ENCODE data around the gene PWWP2B. TPM values are rescaled to one million over a fixed set of nuclear protein-coding genes. Genes with fewer than 3 reads are reported as not detected.
"Not testable (repeated sequence)": the region's sequence is repeated elsewhere in the genome, so short reads cannot be mapped to it uniquely, and the experiment has no call there.

PWWP2B gene
- total RNA-seq, 2 donors from 2014 or later = 1.5 to 3.1 TPM

- Mint-ChIP-seq H3K4me3 (no peak overlapping the region), H3K36me3 (ENCODE audit: low read depth) (peaks cover under 1% of the 10 kb centered on the region), H3K9me3 (no peaks in the 10 kb centered on the region), H3K4me1 (no peaks in the 10 kb centered on the region), H3K27me3 (no peaks in the 10 kb centered on the region), H3K27ac (no peak overlapping the region)
- ATAC-seq (replicated peaks) = no peak
Measured at GRCh38 chr10:132382231-132382922, 14.6 kb upstream of the PWWP2B start.

- H3K9me3 Mint-ChIP-seq = no peaks in the 10 kb centered on the region
- H3K4me3 Mint-ChIP-seq = no peak overlapping the region
- no peaks in the 10 kb centered on the region for H3K4me1 Mint-ChIP-seq
- no peaks in the 10 kb centered on the region for H3K27me3 Mint-ChIP-seq
- H3K27ac Mint-ChIP-seq = no peak overlapping the region
- ATAC-seq (replicated peaks) = no peak
- H3K36me3 Mint-ChIP-seq (ENCODE audit: low read depth) = peaks cover 7% of the 10 kb centered on the region
Measured at GRCh38 chr10:132383101-132383500, 13.9 kb upstream of the PWWP2B start.

GRCh38 chr10:132383751-132384196, 13.2 kb upstream of the PWWP2B start:
- Mint-ChIP-seq H3K4me3 (no peak overlapping the region), H3K36me3 (ENCODE audit: low read depth) (peaks cover 7% of the 10 kb centered on the region), H3K27ac (no peak overlapping the region), H3K27me3 (no peaks in the 10 kb centered on the region), H3K4me1 (no peaks in the 10 kb centered on the region), H3K9me3 (no peaks in the 10 kb centered on the region)
- no peak for ATAC-seq (replicated peaks)

GRCh38 chr10:132384618-132385388, 12.2 kb upstream of the PWWP2B start:
- Mint-ChIP-seq H3K9me3 (no peaks in the 10 kb centered on the region), H3K36me3 (ENCODE audit: low read depth) (peaks cover 7% of the 10 kb centered on the region), H3K4me1 (no peaks in the 10 kb centered on the region), H3K4me3 (no peak overlapping the region), H3K27ac (peak overlapping the region; percentile 3), H3K27me3 (no peaks in the 10 kb centered on the region)
- ATAC-seq (replicated peaks) = no peak

- peaks cover 7% of the 10 kb centered on the region for H3K36me3 Mint-ChIP-seq (ENCODE audit: low read depth)
- no peaks in the 10 kb centered on the region for H3K4me1 Mint-ChIP-seq
- no peaks in the 10 kb centered on the region for H3K9me3 Mint-ChIP-seq
- no peak for ATAC-seq (replicated peaks)
- peak overlapping the region; percentile 3 for H3K27ac Mint-ChIP-seq
- no peak overlapping the region for H3K4me3 Mint-ChIP-seq
- H3K27me3 Mint-ChIP-seq = no peaks in the 10 kb centered on the region
Measured at GRCh38 chr10:132385389-132385667, 11.7 kb upstream of the PWWP2B start.

GRCh38 chr10:132385721-132386418, 11.1 kb upstream of the PWWP2B start:
- no peak for ATAC-seq (replicated peaks)
- Mint-ChIP-seq H3K27ac (peak overlapping the region; percentile 3), H3K9me3 (no peaks in the 10 kb centered on the region), H3K4me1 (no peaks in the 10 kb centered on the region), H3K4me3 (no peak overlapping the region), H3K27me3 (no peaks in the 10 kb centered on the region), H3K36me3 (ENCODE audit: low read depth) (peaks cover 7% of the 10 kb centered on the region)

- ATAC-seq (replicated peaks) = no peak
- H3K4me3 Mint-ChIP-seq = no peak overlapping the region
- peak overlapping the region; percentile 12 for H3K27ac Mint-ChIP-seq
- peaks cover 7% of the 10 kb centered on the region for H3K36me3 Mint-ChIP-seq (ENCODE audit: low read depth)
- no peaks in the 10 kb centered on the region for H3K4me1 Mint-ChIP-seq
- H3K27me3 Mint-ChIP-seq = no peaks in the 10 kb centered on the region
- no peaks in the 10 kb centered on the region for H3K9me3 Mint-ChIP-seq
Measured at GRCh38 chr10:132386419-132386831, 10.6 kb upstream of the PWWP2B start.

GRCh38 chr10:132386896-132387295, 10.1 kb upstream of the PWWP2B start:
- not testable (repeated sequence) for H3K9me3 Mint-ChIP-seq; H3K36me3 Mint-ChIP-seq (ENCODE audit: low read depth); H3K4me1 Mint-ChIP-seq; H3K4me3 Mint-ChIP-seq; ATAC-seq (replicated peaks); H3K27me3 Mint-ChIP-seq
- H3K27ac Mint-ChIP-seq = peak overlapping the region; percentile 93

- ATAC-seq (replicated peaks) = peak; percentile 54
- Mint-ChIP-seq H3K9me3 (peaks cover 6% of the 10 kb centered on the region), H3K36me3 (ENCODE audit: low read depth) (peaks cover 7% of the 10 kb centered on the region), H3K4me3 (no peak overlapping the region), H3K27me3 (no peaks in the 10 kb centered on the region), H3K4me1 (no peaks in the 10 kb centered on the region), H3K27ac (peak overlapping the region; percentile 93)
Measured at GRCh38 chr10:132387764-132388210, 9.2 kb upstream of the PWWP2B start.

GRCh38 chr10:132388891-132389432, 8.0 kb upstream of the PWWP2B start:
- peak; percentile 48 for ATAC-seq (replicated peaks)
- Mint-ChIP-seq H3K27me3 (no peaks in the 10 kb centered on the region), H3K4me3 (no peak overlapping the region)

GRCh38 chr10:132389433-132390169, 7.4 kb upstream of the PWWP2B start:
- no peak overlapping the region for H3K4me3 Mint-ChIP-seq
- peak overlapping the region; percentile 46 for H3K27ac Mint-ChIP-seq
- peak; percentile 53 for ATAC-seq (replicated peaks)
- H3K27me3 Mint-ChIP-seq = no peaks in the 10 kb centered on the region
- peaks cover 7% of the 10 kb centered on the region for H3K36me3 Mint-ChIP-seq (ENCODE audit: low read depth)
- H3K4me1 Mint-ChIP-seq = no peaks in the 10 kb centered on the region
- peaks cover 6% of the 10 kb centered on the region for H3K9me3 Mint-ChIP-seq

More at GRCh38 chr10:132388891-132389432, 8.0 kb upstream of the PWWP2B start:
- Mint-ChIP-seq H3K9me3 (peaks cover 6% of the 10 kb centered on the region), H3K4me1 (no peaks in the 10 kb centered on the region), H3K27ac (peak overlapping the region; percentile 46), H3K36me3 (ENCODE audit: low read depth) (peaks cover 7% of the 10 kb centered on the region)

- H3K4me1 Mint-ChIP-seq = no peaks in the 10 kb centered on the region
- H3K4me3 Mint-ChIP-seq = no peak overlapping the region
- H3K9me3 Mint-ChIP-seq = peaks cover 6% of the 10 kb centered on the region
- H3K36me3 Mint-ChIP-seq (ENCODE audit: low read depth) = peaks cover 7% of the 10 kb centered on the region
- ATAC-seq (replicated peaks) = no peak
- H3K27me3 Mint-ChIP-seq = no peaks in the 10 kb centered on the region
- H3K27ac Mint-ChIP-seq = no peak overlapping the region
Measured at GRCh38 chr10:132390170-132390920, 6.7 kb upstream of the PWWP2B start.

GRCh38 chr10:132390921-132391675, 5.9 kb upstream of the PWWP2B start:
- no peak overlapping the region for H3K27ac Mint-ChIP-seq
- H3K27me3 Mint-ChIP-seq = no peaks in the 10 kb centered on the region
- peaks cover 6% of the 10 kb centered on the region for H3K9me3 Mint-ChIP-seq
- H3K4me1 Mint-ChIP-seq = no peaks in the 10 kb centered on the region
- ATAC-seq (replicated peaks) = no peak
- H3K36me3 Mint-ChIP-seq (ENCODE audit: low read depth) = peaks cover 7% of the 10 kb centered on the region
- H3K4me3 Mint-ChIP-seq = no peak overlapping the region

Data from activated T-helper 17 cell treated with anti-CD3 and anti-CD28 coated beads, Interleukin-2, amount 50 U/mL, for 72 hours (primary cell).